HG03103 (cell line): ENCODE measurements around the gene SPO11.

Source experiments
- ATAC-seq: cut with Tn5 transposase; IDR thresholded peaks from one replicate; pipeline ENCODE4 v1.9.1; 2021; ENCODE audit warnings: low read depth; ENCODE audit not compliant: unreplicated experiment

Gene SPO11

GRCh38 chr20:57329608-57330221 lies at the start of gene SPO11:
Gene SPO11 (plus strand): TSS chr20:57329803. CDS start chr20:57329868, 65 bp downstream.
- no peak for ATAC-seq

- no peak for ATAC-seq
Observed at GRCh38 chr20:57280221-57280620, 49.4 kb upstream of the SPO11 start.

- ATAC-seq: no peak
Observed at GRCh38 chr20:57281900-57282299, 47.7 kb upstream of the SPO11 start.

- ATAC-seq: no peak
Observed at GRCh38 chr20:57282670-57283361, 46.8 kb upstream of the SPO11 start.

- ATAC-seq: no peak
Observed at GRCh38 chr20:57283860-57284259, 45.7 kb upstream of the SPO11 start.

GRCh38 chr20:57287007-57287880 lies 42.4 kb upstream of the SPO11 start:
- no peak for ATAC-seq

- no peak for ATAC-seq
Observed at GRCh38 chr20:57287901-57288300, 41.7 kb upstream of the SPO11 start.

GRCh38 chr20:57288651-57289277 lies 40.8 kb upstream of the SPO11 start:
- ATAC-seq: no peak

- ATAC-seq: no peak
Observed at GRCh38 chr20:57289391-57290177, 40.0 kb upstream of the SPO11 start.

GRCh38 chr20:57290178-57290484 lies 39.5 kb upstream of the SPO11 start:
- ATAC-seq: no peak

GRCh38 chr20:57291003-57291402 lies 38.6 kb upstream of the SPO11 start:
- ATAC-seq: no peak

- ATAC-seq: no peak
Observed at GRCh38 chr20:57291694-57292093, 37.9 kb upstream of the SPO11 start.

- ATAC-seq: no peak
Observed at GRCh38 chr20:57292611-57293010, 37.0 kb upstream of the SPO11 start.

GRCh38 chr20:57293995-57294394 lies 35.6 kb upstream of the SPO11 start:
- no peak for ATAC-seq

GRCh38 chr20:57294550-57294949 lies 35.1 kb upstream of the SPO11 start:
- ATAC-seq: no peak

- no peak for ATAC-seq
Observed at GRCh38 chr20:57298457-57298856, 31.1 kb upstream of the SPO11 start.

GRCh38 chr20:57301026-57301425 lies 28.6 kb upstream of the SPO11 start:
- no peak for ATAC-seq

GRCh38 chr20:57306747-57307146 lies 22.9 kb upstream of the SPO11 start:
- no peak for ATAC-seq

GRCh38 chr20:57308451-57309271 lies 20.9 kb upstream of the SPO11 start:
- ATAC-seq: no peak
